ENCODE data around the gene P3H3.

Gene P3H3

GRCh38 chr12:6821591-6822425 lies 6.4 kb upstream of the P3H3 start, which contains the start of gene GPR162 (continued):
- TF ChIP-seq ZNF596 (tag by site-specific recombination; IDR thresholded peaks at IDR 0.05) (no peak), ZNF335 (tag by site-specific recombination; conservative IDR thresholded peaks at IDR 0.05) (peak; percentile 66), ZNF19 (tag by site-specific recombination; IDR thresholded peaks at IDR 0.05; ENCODE audit: low read depth) (no peak), ZNF76 (tag by site-specific recombination; IDR thresholded peaks at IDR 0.05; ENCODE audit: borderline replicate concordance, low read depth) (peak; percentile 46), ZNF560 (tag by site-specific recombination; IDR thresholded peaks at IDR 0.05; ENCODE audit: borderline replicate concordance) (no peak), GLIS2 (tag by site-specific recombination; IDR thresholded peaks at IDR 0.05) (peak; percentile 90), ZEB2 (tag by site-specific recombination; IDR thresholded peaks at IDR 0.05) (peak; percentile 21; the same call in 1 of the 2 replicates), ZXDB (tag by site-specific recombination; IDR thresholded peaks at IDR 0.05) (0 out of 2 replicates have a peak, but pooled peaks have one; percentile 13), ZBTB26 (tag by site-specific recombination; optimal IDR thresholded peaks at IDR 0.05) (peak; percentile 37), ZNF394 (tag by site-specific recombination; IDR thresholded peaks at IDR 0.05; ENCODE audit: borderline replicate concordance) (no peak), ZNF341 (tag by site-specific recombination; IDR thresholded peaks at IDR 0.05; ENCODE audit: low read depth) (peak; percentile 65; the same call in 1 of the 2 replicates), ZNF843 (tag by site-specific recombination; IDR thresholded peaks at IDR 0.05) (no peak), ZNF777 (tag by site-specific recombination; IDR thresholded peaks at IDR 0.05; ENCODE audit: borderline replicate concordance) (no peak; the same call in 1 of the 2 replicates), ZNF248 (tag by site-specific recombination; IDR thresholded peaks at IDR 0.05) (no peak), ZNF792 (tag by site-specific recombination; IDR thresholded peaks at IDR 0.05) (no peak), ZNF140 (tag by site-specific recombination; IDR thresholded peaks at IDR 0.05) (no peak), ZNF830 (tag by site-specific recombination; IDR thresholded peaks at IDR 0.05; ENCODE audit: low read depth) (no peak), ZNF398 (tag by site-specific recombination; IDR thresholded peaks at IDR 0.05) (peak; percentile 95), WT1 (tag by site-specific recombination; IDR thresholded peaks at IDR 0.05) (peak; percentile 90), ZIC2 (tag by site-specific recombination; IDR thresholded peaks at IDR 0.05) (peak; percentile 92), ZNF132 (tag by site-specific recombination; IDR thresholded peaks at IDR 0.05; ENCODE audit: borderline replicate concordance) (no peak), ZNF639 (tag by site-specific recombination; IDR thresholded peaks at IDR 0.05) (no peak), KLF10 (tag by site-specific recombination; IDR thresholded peaks at IDR 0.05) (no peak)
- TF ChIP-seq, protein P1, sequence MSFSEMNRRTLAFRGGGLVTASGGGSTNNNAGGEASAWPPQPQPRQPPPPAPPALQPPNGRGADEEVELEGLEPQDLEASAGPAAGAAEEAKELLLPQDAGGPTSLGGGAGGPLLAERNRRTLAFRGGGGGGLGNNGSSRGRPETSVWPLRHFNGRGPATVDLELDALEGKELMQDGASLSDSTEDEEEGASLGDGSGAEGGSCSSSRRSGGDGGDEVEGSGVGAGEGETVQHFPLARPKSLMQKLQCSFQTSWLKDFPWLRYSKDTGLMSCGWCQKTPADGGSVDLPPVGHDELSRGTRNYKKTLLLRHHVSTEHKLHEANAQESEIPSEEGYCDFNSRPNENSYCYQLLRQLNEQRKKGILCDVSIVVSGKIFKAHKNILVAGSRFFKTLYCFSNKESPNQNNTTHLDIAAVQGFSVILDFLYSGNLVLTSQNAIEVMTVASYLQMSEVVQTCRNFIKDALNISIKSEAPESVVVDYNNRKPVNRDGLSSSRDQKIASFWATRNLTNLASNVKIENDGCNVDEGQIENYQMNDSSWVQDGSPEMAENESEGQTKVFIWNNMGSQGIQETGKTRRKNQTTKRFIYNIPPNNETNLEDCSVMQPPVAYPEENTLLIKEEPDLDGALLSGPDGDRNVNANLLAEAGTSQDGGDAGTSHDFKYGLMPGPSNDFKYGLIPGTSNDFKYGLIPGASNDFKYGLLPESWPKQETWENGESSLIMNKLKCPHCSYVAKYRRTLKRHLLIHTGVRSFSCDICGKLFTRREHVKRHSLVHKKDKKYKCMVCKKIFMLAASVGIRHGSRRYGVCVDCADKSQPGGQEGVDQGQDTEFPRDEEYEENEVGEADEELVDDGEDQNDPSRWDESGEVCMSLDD (tag by site-specific recombination; IDR thresholded peaks at IDR 0.05) = peak; percentile 72
- TF ChIP-seq, protein P2, sequence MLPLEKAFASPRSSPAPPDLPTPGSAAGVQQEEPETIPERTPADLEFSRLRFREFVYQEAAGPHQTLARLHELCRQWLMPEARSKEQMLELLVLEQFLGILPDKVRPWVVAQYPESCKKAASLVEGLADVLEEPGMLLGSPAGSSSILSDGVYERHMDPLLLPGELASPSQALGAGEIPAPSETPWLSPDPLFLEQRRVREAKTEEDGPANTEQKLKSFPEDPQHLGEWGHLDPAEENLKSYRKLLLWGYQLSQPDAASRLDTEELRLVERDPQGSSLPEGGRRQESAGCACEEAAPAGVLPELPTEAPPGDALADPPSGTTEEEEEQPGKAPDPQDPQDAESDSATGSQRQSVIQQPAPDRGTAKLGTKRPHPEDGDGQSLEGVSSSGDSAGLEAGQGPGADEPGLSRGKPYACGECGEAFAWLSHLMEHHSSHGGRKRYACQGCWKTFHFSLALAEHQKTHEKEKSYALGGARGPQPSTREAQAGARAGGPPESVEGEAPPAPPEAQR (tag by site-specific recombination; IDR thresholded peaks at IDR 0.05) = no peak
- TF ChIP-seq, protein P3, sequence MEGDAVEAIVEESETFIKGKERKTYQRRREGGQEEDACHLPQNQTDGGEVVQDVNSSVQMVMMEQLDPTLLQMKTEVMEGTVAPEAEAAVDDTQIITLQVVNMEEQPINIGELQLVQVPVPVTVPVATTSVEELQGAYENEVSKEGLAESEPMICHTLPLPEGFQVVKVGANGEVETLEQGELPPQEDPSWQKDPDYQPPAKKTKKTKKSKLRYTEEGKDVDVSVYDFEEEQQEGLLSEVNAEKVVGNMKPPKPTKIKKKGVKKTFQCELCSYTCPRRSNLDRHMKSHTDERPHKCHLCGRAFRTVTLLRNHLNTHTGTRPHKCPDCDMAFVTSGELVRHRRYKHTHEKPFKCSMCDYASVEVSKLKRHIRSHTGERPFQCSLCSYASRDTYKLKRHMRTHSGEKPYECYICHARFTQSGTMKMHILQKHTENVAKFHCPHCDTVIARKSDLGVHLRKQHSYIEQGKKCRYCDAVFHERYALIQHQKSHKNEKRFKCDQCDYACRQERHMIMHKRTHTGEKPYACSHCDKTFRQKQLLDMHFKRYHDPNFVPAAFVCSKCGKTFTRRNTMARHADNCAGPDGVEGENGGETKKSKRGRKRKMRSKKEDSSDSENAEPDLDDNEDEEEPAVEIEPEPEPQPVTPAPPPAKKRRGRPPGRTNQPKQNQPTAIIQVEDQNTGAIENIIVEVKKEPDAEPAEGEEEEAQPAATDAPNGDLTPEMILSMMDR (tag by site-specific recombination; IDR thresholded peaks at IDR 0.05) = no peak
- TF ChIP-seq, protein P4, sequence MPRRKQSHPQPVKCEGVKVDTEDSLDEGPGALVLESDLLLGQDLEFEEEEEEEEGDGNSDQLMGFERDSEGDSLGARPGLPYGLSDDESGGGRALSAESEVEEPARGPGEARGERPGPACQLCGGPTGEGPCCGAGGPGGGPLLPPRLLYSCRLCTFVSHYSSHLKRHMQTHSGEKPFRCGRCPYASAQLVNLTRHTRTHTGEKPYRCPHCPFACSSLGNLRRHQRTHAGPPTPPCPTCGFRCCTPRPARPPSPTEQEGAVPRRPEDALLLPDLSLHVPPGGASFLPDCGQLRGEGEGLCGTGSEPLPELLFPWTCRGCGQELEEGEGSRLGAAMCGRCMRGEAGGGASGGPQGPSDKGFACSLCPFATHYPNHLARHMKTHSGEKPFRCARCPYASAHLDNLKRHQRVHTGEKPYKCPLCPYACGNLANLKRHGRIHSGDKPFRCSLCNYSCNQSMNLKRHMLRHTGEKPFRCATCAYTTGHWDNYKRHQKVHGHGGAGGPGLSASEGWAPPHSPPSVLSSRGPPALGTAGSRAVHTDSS (tag by site-specific recombination; IDR thresholded peaks at IDR 0.05) = no peak
